Measurements from ENCODE around the gene RTN4R. TPM values are rescaled to one million over a fixed set of nuclear protein-coding genes. Genes with fewer than 3 reads are reported as not detected.

The RTN4R gene
- total and polyA plus RNA-seq, 2 of the 13 experiments (the other 11 are each of a cell fraction or from before 2014, with no cell fraction given): 0.22 to 0.77 TPM

DNA sequence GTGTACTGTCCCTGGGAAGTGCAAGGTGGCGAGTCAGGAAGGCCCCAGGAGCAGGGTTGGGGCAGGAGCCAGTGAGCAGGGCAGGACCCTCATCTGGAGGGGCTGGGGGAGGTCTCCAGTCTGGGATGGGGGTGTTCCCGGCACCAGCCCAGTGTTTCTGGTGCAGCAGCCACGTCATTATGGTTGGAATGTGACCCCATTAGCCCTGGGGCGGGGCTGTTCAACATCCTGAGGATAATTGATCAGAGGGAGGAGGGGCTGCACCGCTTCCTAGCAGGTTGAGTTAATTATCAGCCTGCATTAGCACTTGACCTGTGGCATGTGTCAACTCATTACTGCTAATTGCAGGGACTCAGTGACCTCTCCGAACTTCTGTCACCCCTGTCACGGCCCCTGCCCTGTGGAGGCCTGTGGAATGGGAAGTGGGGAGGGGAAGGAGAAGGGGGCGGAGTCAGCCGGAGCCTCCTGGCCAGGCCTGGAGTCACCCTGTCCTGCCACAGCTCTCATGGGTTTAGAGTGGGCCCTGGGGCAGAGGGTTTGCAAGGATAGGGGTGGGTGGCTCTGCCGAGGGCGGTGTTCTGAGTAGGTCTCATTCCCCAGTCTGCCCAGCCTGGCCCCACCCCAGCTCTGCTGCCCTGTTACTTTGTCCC, 64.4 kb downstream of the RTN4R start (continued):
- TF ChIP-seq, protein P1, sequence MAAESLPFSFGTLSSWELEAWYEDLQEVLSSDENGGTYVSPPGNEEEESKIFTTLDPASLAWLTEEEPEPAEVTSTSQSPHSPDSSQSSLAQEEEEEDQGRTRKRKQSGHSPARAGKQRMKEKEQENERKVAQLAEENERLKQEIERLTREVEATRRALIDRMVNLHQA (CRISPR knock-in tag; IDR thresholded peaks at IDR 0.05): no peak
- TF ChIP-seq ARNT2 (CRISPR knock-in tag; IDR thresholded peaks at IDR 0.05; ENCODE audit: low read depth) (no peak), ZSCAN25 (CRISPR knock-in tag; IDR thresholded peaks at IDR 0.05) (no peak), TBX2 (CRISPR knock-in tag; IDR thresholded peaks at IDR 0.05; ENCODE audit: borderline replicate concordance) (peak; percentile 99), RFX5 (IDR thresholded peaks at IDR 0.05; ENCODE audit: low read depth, low read length) (no peak), SMARCC2 (IDR thresholded peaks at IDR 0.05) (no peak), TCF12 (IDR thresholded peaks at IDR 0.05) (no peak), TCF12 (CRISPR knock-in tag; IDR thresholded peaks at IDR 0.05) (no peak), HNF4A (CRISPR knock-in tag; IDR thresholded peaks at IDR 0.05) (no peak), SKI (IDR thresholded peaks at IDR 0.05; ENCODE audit: partially characterized antibody) (no peak), ZNF7 (CRISPR knock-in tag; IDR thresholded peaks at IDR 0.05) (no peak), NR2F2 (IDR thresholded peaks at IDR 0.05; ENCODE audit: borderline replicate concordance, low read depth) (peak; percentile 92), ZNF501 (CRISPR knock-in tag; IDR thresholded peaks at IDR 0.05) (no peak), ZNF660 (CRISPR knock-in tag; IDR thresholded peaks at IDR 0.05; ENCODE audit: borderline replicate concordance, low read depth) (no peak)
- TF ChIP-seq, protein P2, sequence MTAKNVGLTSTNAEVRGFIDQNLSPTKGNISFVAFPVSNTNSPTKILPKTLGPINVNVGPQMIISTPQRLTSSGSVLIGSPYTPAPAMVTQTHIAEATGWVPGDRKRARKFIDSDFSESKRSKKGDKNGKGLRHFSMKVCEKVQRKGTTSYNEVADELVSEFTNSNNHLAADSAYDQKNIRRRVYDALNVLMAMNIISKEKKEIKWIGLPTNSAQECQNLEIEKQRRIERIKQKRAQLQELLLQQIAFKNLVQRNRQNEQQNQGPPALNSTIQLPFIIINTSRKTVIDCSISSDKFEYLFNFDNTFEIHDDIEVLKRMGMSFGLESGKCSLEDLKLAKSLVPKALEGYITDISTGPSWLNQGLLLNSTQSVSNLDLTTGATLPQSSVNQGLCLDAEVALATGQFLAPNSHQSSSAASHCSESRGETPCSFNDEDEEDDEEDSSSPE (CRISPR knock-in tag; IDR thresholded peaks at IDR 0.05): no peak
- TF ChIP-seq, protein P3, sequence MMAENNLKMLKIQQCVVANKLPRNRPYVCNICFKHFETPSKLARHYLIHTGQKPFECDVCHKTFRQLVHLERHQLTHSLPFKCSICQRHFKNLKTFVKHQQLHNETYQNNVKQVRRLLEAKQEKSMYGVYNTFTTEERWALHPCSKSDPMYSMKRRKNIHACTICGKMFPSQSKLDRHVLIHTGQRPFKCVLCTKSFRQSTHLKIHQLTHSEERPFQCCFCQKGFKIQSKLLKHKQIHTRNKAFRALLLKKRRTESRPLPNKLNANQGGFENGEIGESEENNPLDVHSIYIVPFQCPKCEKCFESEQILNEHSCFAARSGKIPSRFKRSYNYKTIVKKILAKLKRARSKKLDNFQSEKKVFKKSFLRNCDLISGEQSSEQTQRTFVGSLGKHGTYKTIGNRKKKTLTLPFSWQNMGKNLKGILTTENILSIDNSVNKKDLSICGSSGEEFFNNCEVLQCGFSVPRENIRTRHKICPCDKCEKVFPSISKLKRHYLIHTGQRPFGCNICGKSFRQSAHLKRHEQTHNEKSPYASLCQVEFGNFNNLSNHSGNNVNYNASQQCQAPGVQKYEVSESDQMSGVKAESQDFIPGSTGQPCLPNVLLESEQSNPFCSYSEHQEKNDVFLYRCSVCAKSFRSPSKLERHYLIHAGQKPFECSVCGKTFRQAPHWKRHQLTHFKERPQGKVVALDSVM (CRISPR knock-in tag; IDR thresholded peaks at IDR 0.05): 0 out of 2 replicates have a peak, but pooled peaks have one; percentile 16
- TF ChIP-seq, protein P4, sequence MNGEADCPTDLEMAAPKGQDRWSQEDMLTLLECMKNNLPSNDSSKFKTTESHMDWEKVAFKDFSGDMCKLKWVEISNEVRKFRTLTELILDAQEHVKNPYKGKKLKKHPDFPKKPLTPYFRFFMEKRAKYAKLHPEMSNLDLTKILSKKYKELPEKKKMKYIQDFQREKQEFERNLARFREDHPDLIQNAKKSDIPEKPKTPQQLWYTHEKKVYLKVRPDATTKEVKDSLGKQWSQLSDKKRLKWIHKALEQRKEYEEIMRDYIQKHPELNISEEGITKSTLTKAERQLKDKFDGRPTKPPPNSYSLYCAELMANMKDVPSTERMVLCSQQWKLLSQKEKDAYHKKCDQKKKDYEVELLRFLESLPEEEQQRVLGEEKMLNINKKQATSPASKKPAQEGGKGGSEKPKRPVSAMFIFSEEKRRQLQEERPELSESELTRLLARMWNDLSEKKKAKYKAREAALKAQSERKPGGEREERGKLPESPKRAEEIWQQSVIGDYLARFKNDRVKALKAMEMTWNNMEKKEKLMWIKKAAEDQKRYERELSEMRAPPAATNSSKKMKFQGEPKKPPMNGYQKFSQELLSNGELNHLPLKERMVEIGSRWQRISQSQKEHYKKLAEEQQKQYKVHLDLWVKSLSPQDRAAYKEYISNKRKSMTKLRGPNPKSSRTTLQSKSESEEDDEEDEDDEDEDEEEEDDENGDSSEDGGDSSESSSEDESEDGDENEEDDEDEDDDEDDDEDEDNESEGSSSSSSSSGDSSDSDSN (CRISPR knock-in tag; IDR thresholded peaks at IDR 0.05): peak; percentile 39; the same call in 1 of the 2 replicates
- TF ChIP-seq, protein P5, sequence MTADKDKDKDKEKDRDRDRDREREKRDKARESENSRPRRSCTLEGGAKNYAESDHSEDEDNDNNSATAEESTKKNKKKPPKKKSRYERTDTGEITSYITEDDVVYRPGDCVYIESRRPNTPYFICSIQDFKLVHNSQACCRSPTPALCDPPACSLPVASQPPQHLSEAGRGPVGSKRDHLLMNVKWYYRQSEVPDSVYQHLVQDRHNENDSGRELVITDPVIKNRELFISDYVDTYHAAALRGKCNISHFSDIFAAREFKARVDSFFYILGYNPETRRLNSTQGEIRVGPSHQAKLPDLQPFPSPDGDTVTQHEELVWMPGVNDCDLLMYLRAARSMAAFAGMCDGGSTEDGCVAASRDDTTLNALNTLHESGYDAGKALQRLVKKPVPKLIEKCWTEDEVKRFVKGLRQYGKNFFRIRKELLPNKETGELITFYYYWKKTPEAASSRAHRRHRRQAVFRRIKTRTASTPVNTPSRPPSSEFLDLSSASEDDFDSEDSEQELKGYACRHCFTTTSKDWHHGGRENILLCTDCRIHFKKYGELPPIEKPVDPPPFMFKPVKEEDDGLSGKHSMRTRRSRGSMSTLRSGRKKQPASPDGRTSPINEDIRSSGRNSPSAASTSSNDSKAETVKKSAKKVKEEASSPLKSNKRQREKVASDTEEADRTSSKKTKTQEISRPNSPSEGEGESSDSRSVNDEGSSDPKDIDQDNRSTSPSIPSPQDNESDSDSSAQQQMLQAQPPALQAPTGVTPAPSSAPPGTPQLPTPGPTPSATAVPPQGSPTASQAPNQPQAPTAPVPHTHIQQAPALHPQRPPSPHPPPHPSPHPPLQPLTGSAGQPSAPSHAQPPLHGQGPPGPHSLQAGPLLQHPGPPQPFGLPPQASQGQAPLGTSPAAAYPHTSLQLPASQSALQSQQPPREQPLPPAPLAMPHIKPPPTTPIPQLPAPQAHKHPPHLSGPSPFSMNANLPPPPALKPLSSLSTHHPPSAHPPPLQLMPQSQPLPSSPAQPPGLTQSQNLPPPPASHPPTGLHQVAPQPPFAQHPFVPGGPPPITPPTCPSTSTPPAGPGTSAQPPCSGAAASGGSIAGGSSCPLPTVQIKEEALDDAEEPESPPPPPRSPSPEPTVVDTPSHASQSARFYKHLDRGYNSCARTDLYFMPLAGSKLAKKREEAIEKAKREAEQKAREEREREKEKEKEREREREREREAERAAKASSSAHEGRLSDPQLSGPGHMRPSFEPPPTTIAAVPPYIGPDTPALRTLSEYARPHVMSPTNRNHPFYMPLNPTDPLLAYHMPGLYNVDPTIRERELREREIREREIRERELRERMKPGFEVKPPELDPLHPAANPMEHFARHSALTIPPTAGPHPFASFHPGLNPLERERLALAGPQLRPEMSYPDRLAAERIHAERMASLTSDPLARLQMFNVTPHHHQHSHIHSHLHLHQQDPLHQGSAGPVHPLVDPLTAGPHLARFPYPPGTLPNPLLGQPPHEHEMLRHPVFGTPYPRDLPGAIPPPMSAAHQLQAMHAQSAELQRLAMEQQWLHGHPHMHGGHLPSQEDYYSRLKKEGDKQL (CRISPR knock-in tag; IDR thresholded peaks at IDR 0.05; ENCODE audit: low read depth): peak; percentile 57; the same call in 1 of the 2 replicates

Measured in HepG2 (cell line).